D721Med (cell line): Measurements from ENCODE around the gene ENG.
A peak's percentile ranks its signal among the peaks of the same experiment; 100 is the strongest.

Experiments
- DNase-seq: peaks from one replicate; pipeline ENCODE4 v3.0.0; 2011; ENCODE audit warnings: low spot score; ENCODE audit not compliant: insufficient read length
- FAIRE-seq: peaks from 2 replicates; lab custom pipeline; 2011; peaks lifted over from hg19 to GRCh38; lab: Jason Lieb, UNC
- CTCF ChIP-seq: IDR thresholded peaks from 2 replicates; pipeline ENCODE4 v1.5.1; 2012; ENCODE audit warnings: mild to moderate bottlenecking, control low read depth; ENCODE audit not compliant: insufficient read depth; ENCODE audit errors: missing control alignments

ENG gene

GRCh38 chr9:127829205-127829906 lies 25.1 kb downstream of the ENG start:
- FAIRE-seq: no peak
- no peak for TF ChIP-seq CTCF

GRCh38 chr9:127828262-127829031 lies 26.0 kb downstream of the ENG start:
- no peak for FAIRE-seq
- no peak for TF ChIP-seq CTCF
- DNase-seq: no peak

More at GRCh38 chr9:127829205-127829906, 25.1 kb downstream of the ENG start:
- no peak for DNase-seq

GRCh38 chr9:127826253-127826913 lies 28.1 kb downstream of the ENG start:
- FAIRE-seq: no peak
- no peak for TF ChIP-seq CTCF
- no peak for DNase-seq

GRCh38 chr9:127825319-127826051 lies 29.0 kb downstream of the ENG start:
- FAIRE-seq: no peak

GRCh38 chr9:127822108-127822507 lies 32.4 kb downstream of the ENG start:
- no peak for DNase-seq
- FAIRE-seq: no peak
- TF ChIP-seq CTCF: no peak

More at GRCh38 chr9:127825319-127826051, 29.0 kb downstream of the ENG start:
- DNase-seq: peak; percentile 61
- TF ChIP-seq CTCF: peak; percentile 35

GRCh38 chr9:127818574-127818973 lies 35.9 kb downstream of the ENG start:
- no peak for DNase-seq
- TF ChIP-seq CTCF: no peak
- FAIRE-seq: no peak
